GM20000 (cell line): ENCODE results near the gene GINS1.

Experiments
- DNase-seq: peaks from one replicate; pipeline ENCODE4 v3.0.0; 2012; ENCODE audit warnings: low spot score
- TF ChIP-seq, protein P1 (sequence below): IDR thresholded peaks from 2 replicates; pipeline ENCODE4 v1.5.1; 2012; ENCODE audit warnings: mild to moderate bottlenecking, control low read depth; ENCODE audit errors: extremely low read depth, missing control alignments

Gene GINS1

DNA sequence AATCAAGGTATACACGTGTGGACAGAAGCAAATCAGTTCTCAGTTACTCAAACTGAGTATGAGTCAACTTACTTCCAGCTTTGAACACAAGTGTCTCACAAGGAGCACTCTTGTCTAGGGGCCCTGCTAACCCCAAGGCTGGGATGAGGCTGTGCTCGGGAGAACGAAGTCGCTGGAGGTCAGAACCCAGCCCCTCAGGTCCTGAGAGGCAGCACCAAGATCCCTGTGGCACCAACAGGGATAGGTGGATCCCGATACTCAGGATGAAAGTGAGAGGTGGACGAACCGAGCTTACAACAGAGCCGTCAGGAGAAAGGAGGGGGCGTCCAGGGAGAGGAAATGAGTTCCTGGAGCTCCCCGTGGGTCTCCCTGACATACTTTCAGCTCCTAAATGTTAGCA lies 85.7 kb downstream of the GINS1 start:
- no peak for DNase-seq
- TF ChIP-seq, protein P1, sequence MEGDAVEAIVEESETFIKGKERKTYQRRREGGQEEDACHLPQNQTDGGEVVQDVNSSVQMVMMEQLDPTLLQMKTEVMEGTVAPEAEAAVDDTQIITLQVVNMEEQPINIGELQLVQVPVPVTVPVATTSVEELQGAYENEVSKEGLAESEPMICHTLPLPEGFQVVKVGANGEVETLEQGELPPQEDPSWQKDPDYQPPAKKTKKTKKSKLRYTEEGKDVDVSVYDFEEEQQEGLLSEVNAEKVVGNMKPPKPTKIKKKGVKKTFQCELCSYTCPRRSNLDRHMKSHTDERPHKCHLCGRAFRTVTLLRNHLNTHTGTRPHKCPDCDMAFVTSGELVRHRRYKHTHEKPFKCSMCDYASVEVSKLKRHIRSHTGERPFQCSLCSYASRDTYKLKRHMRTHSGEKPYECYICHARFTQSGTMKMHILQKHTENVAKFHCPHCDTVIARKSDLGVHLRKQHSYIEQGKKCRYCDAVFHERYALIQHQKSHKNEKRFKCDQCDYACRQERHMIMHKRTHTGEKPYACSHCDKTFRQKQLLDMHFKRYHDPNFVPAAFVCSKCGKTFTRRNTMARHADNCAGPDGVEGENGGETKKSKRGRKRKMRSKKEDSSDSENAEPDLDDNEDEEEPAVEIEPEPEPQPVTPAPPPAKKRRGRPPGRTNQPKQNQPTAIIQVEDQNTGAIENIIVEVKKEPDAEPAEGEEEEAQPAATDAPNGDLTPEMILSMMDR, result no peak

DNA sequence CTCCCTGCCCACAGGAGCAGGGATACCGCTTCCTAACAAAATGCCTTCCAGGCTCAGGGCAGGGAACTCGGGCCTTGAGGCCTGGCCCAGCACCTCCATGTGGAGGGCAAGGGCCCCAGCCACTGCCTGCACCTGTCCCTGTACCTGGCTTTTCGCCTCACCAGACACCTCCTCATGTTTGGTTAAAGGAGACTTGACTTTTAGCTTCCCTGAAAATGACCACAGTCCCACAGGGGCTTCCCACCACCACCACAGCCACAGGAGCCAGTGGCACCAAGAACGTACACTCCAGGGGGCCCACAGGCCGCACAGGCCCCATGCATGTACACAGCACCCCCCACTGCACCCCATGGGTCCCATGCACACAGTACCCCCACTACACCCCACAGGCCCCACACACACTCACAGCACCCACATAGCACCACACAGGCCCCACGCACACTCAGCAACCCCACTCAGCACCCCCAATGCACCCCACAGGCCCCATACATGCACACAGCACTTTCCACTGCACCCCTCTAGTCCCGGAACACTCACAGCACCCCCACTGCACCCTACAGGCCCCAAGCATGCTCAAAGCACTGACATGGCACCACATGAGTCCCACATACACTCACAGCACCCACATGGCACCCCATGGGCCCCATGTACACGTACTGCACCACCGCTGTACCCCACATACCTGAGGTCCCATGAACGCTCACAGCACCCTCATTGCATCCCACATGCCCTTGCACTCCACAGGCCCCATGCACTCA lies 86.5 kb downstream of the GINS1 start:
- TF ChIP-seq, protein P1, result no peak
- no peak for DNase-seq

DNA sequence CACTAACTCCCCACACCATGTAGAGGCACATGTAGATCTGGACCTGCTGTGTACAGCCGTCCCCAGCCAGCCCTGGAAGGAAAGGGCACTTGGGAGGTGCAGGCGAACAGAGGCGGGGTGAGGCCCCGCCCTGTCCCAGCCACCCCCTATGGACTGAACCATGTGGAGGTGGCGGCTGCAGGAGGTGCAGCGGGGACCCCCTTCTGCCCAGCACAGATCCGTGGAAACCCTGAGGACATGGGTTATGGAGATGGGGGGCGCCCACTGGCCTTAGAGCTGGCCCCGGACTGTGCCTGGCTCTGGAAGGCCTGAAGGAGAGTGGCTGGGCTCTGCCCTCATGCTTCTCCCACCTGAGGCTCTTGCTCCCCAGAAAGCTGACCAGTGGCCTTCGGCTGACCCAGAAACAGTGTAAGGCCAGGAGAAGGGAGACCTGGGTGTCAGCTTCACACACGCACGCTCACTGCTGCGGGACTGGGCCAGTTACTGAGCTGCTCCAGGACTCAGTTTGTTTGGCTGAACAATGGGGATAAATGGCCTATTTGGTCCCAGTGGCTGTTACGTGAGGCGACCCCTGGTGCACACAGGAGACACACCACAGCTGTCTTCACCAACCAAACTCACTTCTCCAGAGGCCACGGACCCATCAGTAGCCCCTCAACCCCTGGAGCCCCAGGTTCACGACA lies 87.2 kb downstream of the GINS1 start:
- DNase-seq, result no peak
- TF ChIP-seq, protein P1, result no peak

DNA sequence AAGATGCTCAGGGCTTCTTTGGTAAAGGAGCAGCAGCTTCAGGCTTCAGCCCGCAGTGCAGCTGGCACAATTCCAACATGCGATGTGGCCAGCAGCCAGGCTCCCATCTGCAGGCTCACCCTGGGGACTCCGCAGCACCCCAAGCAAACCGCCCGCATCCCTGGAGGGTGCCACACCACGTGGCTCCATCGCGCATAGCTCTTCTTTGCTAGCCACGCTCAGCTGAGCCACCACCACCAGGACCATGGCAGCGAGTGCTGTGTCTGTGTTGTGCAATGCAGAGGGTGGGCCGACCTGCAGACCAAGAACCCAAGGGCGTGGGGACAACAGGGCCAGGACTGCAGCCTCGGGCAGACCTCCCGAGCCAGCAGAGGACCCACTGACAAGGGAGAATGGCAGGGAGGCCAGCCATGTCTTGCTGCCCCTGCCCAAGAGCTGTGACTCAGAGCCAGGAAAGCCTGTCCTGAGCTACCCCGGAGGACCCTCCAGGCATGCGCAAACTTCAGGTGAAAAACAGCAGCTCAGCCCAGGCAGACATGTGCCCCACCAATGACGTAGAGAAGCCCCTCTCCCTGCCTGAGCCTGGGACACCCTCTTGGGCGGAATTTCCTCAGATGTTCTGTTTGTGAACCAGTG lies 87.8 kb downstream of the GINS1 start:
- no peak for DNase-seq
- TF ChIP-seq, protein P1, result no peak

DNA sequence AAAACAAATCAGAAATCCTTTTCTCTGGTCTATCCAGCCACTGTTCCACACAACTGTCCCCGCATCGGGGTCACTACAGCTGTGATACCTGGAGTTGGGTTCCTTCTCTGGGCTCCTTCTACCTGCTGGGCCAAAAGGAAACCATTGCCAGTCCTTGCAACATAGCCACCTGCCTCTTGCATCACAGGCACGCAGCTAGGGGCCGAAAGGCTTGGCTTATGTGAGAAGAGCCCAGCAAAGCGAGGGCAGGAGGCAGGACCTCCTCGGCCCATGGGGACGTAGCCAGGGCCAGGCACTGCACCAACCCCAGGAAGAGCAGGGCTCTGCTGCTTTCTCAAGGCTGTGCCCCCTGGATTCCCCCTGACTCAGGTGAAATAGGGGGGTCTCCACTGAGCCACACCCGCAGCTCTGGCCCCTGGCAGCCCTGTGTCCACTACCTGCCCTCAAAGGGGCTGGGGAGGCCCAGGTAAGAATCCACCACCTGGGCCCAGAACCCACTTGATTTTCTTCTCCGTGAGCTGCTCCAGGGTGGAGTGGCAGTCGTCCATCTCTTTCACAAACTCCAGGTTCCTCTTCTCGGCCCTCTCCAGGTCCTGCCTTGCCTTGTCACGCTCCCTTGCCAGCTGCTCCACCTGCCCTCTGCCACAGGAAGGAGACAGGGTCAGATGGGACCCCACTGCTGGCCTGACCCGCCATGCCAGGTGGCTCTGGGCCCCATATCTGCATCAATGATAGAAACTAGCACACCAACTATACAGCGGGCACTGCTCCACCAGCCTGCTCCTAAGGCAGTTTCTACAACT lies 88.9 kb downstream of the GINS1 start:
- DNase-seq, result no peak
- TF ChIP-seq, protein P1, result no peak

DNA sequence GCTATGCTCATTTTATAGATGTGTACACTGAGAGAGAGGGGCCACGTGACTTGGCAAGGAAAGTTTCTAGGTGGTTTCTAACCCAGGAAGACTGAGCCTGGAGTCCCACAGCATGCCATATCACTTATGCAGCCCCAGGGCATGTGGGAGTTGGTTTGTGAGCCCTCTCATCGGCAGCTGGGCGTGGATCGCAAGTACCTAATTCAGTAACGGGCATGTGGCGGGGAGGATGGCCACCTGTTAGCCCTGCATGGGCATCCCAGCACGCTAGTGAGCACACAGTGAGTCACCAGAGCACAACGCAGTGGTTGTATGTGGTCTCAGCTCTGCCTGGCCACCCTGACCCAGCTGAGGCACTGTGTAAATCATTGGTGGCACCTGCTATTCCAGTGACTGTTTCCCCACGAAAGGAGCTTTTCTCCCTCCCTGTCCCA lies 89.5 kb downstream of the GINS1 start:
- TF ChIP-seq, protein P1, result no peak
- DNase-seq, result no peak
